GM12865 (cell line): ENCODE measurements around the gene CDK18.

Experiments used
- DNase-seq: peaks from one replicate; pipeline ENCODE4 v3.0.0; 2010; ENCODE audit warnings: low read depth
- H3K4me3 ChIP-seq: 2 replicates; pipeline ENCODE4 v1.5.1; 2011; ENCODE audit warnings: mild to moderate bottlenecking, low read depth, low read length, control low read depth
- TF ChIP-seq, protein P1 (sequence below): IDR thresholded peaks from 2 replicates; pipeline ENCODE4 v1.5.1; 2011; ENCODE audit warnings: low read length, control low read depth, low read depth, inconsistent platforms; ENCODE audit not compliant: insufficient read depth; ENCODE audit errors: missing control alignments

The CDK18 gene

DNA sequence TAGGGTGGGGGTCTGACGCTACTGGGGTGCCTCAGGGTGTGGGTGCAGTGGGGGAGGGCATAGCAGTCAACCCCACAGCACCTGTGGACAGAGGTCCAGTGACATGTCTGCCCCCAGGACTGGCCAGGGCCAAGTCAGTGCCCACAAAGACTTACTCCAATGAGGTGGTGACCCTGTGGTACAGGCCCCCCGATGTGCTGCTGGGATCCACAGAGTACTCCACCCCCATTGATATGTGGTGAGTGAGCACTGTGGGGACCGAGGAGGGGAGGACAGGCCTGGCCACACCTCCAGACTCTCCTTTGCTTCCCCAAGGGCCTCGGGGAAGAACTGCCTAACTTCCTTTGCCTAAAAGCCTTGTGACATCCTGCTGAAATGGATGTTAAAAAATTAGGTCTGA, 23.5 kb downstream of the CDK18 start:
- DNase-seq, result no peak
- TF ChIP-seq, protein P1, sequence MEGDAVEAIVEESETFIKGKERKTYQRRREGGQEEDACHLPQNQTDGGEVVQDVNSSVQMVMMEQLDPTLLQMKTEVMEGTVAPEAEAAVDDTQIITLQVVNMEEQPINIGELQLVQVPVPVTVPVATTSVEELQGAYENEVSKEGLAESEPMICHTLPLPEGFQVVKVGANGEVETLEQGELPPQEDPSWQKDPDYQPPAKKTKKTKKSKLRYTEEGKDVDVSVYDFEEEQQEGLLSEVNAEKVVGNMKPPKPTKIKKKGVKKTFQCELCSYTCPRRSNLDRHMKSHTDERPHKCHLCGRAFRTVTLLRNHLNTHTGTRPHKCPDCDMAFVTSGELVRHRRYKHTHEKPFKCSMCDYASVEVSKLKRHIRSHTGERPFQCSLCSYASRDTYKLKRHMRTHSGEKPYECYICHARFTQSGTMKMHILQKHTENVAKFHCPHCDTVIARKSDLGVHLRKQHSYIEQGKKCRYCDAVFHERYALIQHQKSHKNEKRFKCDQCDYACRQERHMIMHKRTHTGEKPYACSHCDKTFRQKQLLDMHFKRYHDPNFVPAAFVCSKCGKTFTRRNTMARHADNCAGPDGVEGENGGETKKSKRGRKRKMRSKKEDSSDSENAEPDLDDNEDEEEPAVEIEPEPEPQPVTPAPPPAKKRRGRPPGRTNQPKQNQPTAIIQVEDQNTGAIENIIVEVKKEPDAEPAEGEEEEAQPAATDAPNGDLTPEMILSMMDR, result no peak
- no peak overlapping the region for H3K4me3 ChIP-seq

DNA sequence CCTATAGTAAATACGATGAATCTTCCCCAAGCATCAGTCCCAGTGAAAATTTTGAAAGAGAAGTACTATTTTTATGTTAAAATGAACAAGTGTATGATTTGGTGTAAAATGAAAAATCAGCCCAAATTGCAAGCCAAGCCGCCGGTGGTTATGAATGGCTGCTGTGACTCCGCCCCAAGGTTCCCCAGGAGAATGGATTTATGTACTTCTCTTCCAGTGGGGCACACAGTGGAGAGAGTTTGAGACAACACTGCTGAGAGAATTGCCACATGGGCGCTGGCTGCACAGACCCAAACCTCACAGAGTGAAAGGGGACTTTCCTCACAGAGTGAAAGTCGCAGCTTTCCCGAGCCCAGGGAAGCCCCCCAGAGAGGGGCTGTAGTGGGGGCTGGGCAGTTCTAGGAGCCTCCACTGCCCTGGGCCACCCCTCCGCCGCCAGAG, 24.0 kb downstream of the CDK18 start:
- TF ChIP-seq, protein P1, result no peak
- DNase-seq, result no peak
- H3K4me3 ChIP-seq, result no peak overlapping the region

DNA sequence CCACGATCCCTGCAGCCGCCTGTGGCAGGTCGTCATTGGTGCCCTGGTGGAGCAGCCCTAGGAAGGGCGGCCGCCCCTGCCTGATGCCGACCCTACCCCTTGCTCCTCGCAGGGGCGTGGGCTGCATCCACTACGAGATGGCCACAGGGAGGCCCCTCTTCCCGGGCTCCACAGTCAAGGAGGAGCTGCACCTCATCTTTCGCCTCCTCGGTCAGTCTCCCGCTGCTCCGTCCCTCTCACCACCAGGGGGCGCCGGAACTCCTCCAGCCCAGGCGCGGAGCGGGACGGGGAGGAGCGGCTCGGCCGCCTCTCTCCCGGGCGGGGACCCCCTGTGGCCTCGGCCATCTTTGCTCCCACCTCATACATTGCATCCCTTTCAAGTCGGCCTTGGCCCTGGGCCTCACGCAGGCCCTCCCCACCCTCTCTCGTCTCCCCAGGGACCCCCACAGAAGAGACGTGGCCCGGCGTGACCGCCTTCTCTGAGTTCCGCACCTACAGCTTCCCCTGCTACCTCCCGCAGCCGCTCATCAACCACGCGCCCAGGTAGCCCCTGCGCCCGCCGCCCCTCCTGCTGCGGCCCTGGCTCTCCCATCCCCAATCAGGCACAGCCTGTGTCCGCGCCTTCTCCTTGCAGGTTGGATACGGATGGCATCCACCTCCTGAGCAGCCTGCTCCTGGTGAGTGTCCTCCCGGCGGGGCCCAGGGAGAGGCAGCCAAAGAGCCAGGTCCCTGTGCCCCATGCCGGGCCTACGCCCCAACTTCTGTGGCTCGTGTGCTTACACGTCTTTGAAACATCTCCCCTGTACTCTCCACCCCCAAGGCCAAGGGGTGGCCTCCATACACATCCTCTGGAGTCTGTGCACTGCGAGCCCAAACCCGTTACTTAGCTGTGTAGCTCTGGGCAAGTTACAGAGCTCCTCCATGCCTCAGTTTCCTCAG, 24.7 kb downstream of the CDK18 start:
- DNase-seq, result peak; percentile 74
- TF ChIP-seq, protein P1, result peak; percentile 88
- no peak overlapping the region for H3K4me3 ChIP-seq

DNA sequence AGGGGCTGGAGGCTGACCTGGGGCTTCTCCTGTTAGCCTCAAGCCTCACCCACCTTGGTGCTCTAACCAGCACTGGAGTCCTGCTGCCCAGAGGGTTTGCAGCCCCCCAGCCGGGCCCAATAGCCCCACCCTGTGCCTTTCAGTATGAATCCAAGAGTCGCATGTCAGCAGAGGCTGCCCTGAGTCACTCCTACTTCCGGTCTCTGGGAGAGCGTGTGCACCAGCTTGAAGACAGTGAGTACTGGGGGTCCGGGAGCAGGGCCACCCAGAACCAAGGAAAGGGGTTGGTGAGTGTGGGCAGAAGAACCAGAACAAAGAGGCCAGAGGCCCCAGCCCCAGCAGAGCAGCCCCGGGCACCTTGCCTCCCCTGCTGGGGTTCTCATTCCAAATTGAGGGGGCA, 25.6 kb downstream of the CDK18 start:
- no peak overlapping the region for H3K4me3 ChIP-seq
- TF ChIP-seq, protein P1, result no peak
- no peak for DNase-seq

DNA sequence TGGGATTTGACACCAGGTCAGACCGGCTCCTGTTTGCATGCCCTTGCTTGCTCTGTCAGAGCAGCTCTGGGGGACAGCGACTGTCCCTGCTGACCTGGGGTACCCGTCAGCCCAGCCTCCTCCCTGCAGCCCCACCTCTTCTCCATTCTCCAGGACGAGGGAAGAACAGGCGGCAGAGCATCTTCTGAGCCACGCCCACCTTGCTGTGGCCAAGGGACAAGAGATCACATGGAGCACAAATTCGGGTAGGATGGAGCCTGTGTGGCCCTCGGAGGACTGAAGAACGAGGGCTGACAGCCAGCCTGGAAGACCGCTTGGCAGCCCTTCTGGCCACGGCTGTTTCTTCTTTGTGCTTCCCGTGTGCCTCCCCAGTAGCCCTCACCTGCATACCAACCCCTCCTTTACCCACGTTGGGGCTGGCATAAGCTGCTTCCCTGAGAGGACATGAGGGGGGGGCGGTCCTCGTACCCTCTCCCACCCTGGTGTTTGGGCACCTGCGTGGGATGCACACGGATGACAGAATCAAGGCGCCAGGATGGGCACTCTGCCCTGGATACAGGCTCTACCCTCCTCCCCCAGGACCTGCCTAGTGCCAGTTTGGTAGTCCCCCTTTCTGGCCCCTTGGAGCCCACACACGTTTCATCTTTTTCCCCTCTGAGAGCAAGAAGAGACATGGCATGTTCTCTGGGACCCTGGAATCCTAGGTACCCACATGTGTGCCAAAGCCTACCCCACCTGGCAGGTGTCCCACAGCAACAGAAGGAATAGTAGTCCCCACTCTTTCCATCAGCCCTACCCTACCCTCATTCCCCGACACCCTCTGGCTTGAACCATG, 26.9 kb downstream of the CDK18 start:
- DNase-seq, result no peak
- TF ChIP-seq, protein P1, result no peak
- no peak overlapping the region for H3K4me3 ChIP-seq

DNA sequence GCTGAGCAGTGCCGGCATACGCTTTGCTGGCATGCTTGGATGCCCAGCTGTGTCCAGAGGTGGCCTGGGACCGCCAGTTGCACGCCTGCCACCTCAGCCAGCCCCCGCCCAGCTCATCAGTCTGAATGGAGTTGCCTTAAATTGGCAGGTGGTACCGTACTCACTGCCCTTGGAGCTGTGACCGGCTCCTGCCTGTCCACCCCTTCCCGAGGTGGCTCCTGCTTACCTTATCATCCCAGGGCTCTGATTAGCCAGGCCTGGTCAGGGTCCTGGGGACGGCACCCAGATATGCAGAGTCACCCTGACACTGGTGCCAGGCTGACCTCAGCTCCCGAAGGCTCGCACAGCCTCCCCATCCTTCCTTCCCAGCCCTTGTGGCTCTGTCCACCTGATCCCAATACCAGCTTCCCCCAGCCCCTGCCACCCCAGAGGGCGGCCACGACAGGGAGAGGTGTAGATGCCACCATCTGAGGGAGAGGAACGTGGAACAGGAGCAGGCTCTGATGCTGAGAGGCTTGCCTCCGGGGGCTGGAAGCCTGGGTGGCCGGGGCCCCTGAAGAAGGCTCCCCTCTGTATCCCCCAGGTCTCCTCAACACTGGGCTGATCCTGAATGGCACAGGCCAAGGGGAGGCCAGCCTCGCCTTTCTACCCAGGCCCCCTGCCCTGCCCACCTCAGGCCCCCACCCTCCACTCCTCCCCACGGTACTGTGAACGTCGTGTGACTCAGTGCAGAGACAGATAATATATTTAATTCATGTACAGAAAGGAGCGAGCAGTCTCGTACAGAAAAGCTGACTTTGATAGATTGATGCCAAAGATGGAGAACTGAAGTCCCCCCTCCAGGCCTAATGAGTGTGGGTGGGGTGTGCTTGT, 27.8 kb downstream of the CDK18 start:
- no peak for DNase-seq
- H3K4me3 ChIP-seq, result no peak overlapping the region
- TF ChIP-seq, protein P1, result no peak
